ENCODE measurements around the gene DCAF12L2. TPM values are rescaled to one million over a fixed set of nuclear protein-coding genes. Genes with fewer than 3 reads are reported as not detected.
"Not testable (repeated sequence)": the region's sequence is repeated elsewhere in the genome, so short reads cannot be mapped to it uniquely, and the experiment has no call there.

The DCAF12L2 gene
- polyA plus RNA-seq (2013, experiment 1 of 2; ENCODE audit: insufficient read length), result 0.67 TPM
- 0.67 TPM for polyA plus RNA-seq (2013, experiment 2 of 2; ENCODE audit: insufficient read length)

- peak; percentile 26 for DNase-seq
These were observed at the start of gene DCAF12L2 for GRCh38 chrX:126165721-126166461. TSS of gene DCAF12L2 (minus strand) at chrX:126166289. CDS start at chrX:126165924, 365 bp downstream.

- not testable (repeated sequence) for DNase-seq
These were observed 24.8 kb upstream of the DCAF12L2 start for GRCh38 chrX:126190888-126191287.

- no peak for DNase-seq
These were observed 11.2 kb upstream of the DCAF12L2 start for GRCh38 chrX:126177133-126177840.

- no peak for DNase-seq
These were observed 4.6 kb upstream of the DCAF12L2 start for GRCh38 chrX:126170720-126171119.

GRCh38 chrX:126167560-126167959 lies 1.5 kb upstream of the DCAF12L2 start:
- no peak for DNase-seq

GRCh38 chrX:126165401-126165720 lies 728 bp downstream of the DCAF12L2 start:
- DNase-seq, result no peak

GRCh38 chrX:126164689-126165400 lies 1.2 kb downstream of the DCAF12L2 start:
- DNase-seq, result no peak

GRCh38 chrX:126164226-126164625 lies 1.9 kb downstream of the DCAF12L2 start:
- DNase-seq, result no peak

GRCh38 chrX:126141014-126141413 lies 25.1 kb downstream of the DCAF12L2 start:
- DNase-seq, result no peak

- DNase-seq, result no peak
These were observed 28.2 kb downstream of the DCAF12L2 start for GRCh38 chrX:126137899-126138298.

- peak; percentile 0 for DNase-seq
These were observed 41.4 kb downstream of the DCAF12L2 start for GRCh38 chrX:126124721-126125120.
